Measurements from ENCODE around the gene TEX30.
"Not testable (repeated sequence)": the region's sequence is repeated elsewhere in the genome, so short reads cannot be mapped to it uniquely, and the experiment has no call there.

Gene TEX30

GRCh38 chr13:102773441-102774213 lies at the start of gene TEX30:
Gene TEX30 (minus strand): TSS chr13:102773786. CDS start chr13:102770026, 3,760 bp downstream.
- DNase-seq: peak; percentile 67

- no peak for DNase-seq
Observed at GRCh38 chr13:102817907-102818306, 44.3 kb upstream of the TEX30 start.

GRCh38 chr13:102817241-102817640 lies 43.7 kb upstream of the TEX30 start:
- no peak for DNase-seq

GRCh38 chr13:102816708-102817107 lies 43.1 kb upstream of the TEX30 start:
- DNase-seq: no peak

GRCh38 chr13:102815788-102816187 lies 42.2 kb upstream of the TEX30 start:
- no peak for DNase-seq

- DNase-seq: no peak
Observed at GRCh38 chr13:102814793-102815192, 41.2 kb upstream of the TEX30 start.

- no peak for DNase-seq
Observed at GRCh38 chr13:102814025-102814607, 40.5 kb upstream of the TEX30 start.

GRCh38 chr13:102812611-102813287 lies 39.2 kb upstream of the TEX30 start:
- DNase-seq: no peak

- no peak for DNase-seq
Observed at GRCh38 chr13:102807699-102808098, 34.1 kb upstream of the TEX30 start.

GRCh38 chr13:102805680-102806079 lies 32.1 kb upstream of the TEX30 start:
- DNase-seq: no peak

GRCh38 chr13:102800145-102801041 lies 26.8 kb upstream of the TEX30 start:
- peak; percentile 71 for DNase-seq

- DNase-seq: no peak
Observed at GRCh38 chr13:102799426-102800144, 26.0 kb upstream of the TEX30 start.

GRCh38 chr13:102798581-102799425 lies 25.2 kb upstream of the TEX30 start, which contains the start of the genes BIVM and POGLUT2:
Gene BIVM (plus strand): TSS chr13:102799119. CDS start chr13:102807268, 8,149 bp downstream.
Gene POGLUT2 (minus strand): TSS chr13:102798976. CDS start chr13:102798670, 306 bp downstream.
- peak; percentile 79 for DNase-seq

GRCh38 chr13:102793611-102794355 lies 20.2 kb upstream of the TEX30 start:
- DNase-seq: no peak

- no peak for DNase-seq
Observed at GRCh38 chr13:102792396-102792795, 18.8 kb upstream of the TEX30 start.

GRCh38 chr13:102788683-102789082 lies 15.1 kb upstream of the TEX30 start:
- no peak for DNase-seq

GRCh38 chr13:102784483-102784882 lies 10.9 kb upstream of the TEX30 start:
- no peak for DNase-seq

GRCh38 chr13:102781591-102781990 lies 8.0 kb upstream of the TEX30 start:
- DNase-seq: no peak

- DNase-seq: not testable (repeated sequence)
Observed at GRCh38 chr13:102780656-102781055, 7.1 kb upstream of the TEX30 start.

All from 8988T (cell line).